B cell (primary cell): ENCODE data around the gene CCDC18. TPM values are rescaled to one million over a fixed set of nuclear protein-coding genes. Genes with fewer than 3 reads are reported as not detected.

Experiments used
- ATAC-seq: fragments of 200-7000 bp; cut with Tn5 transposase; one replicate; pipeline ENCODE4 v1.10.0; 2021; ENCODE audit warnings: low read depth, mild to moderate bottlenecking, moderate number of reproducible peaks, moderate library complexity
- CTCF ChIA-PET: fragments of 350-600 bp; sonication (Branson Sonifier 250); formaldehyde crosslinking; loops from one replicate; lab custom pipeline; 2021; ENCODE audit warnings: antibody characterized with exemption, inconsistent platforms; lab: Charles Lee
- POLR2A ChIA-PET: fragments of 350-600 bp; sonication (Branson Sonifier 250); formaldehyde crosslinking; loops from one replicate; lab custom pipeline; 2021; ENCODE audit warnings: antibody characterized with exemption; lab: Charles Lee
- DNase-seq: peaks from one replicate; pipeline ENCODE4 v3.0.0; 2013
- H2AFZ ChIP-seq: 2 replicates; pipeline ENCODE4 v1.6.1; 2012; ENCODE audit warnings: mild to moderate bottlenecking, low read depth, low read length; ENCODE audit not compliant: insufficient read depth, poor library complexity, severe bottlenecking
- H3K27ac ChIP-seq, 2 donors: 1 replicate in 1 of 2; 2 replicates in 1 of 2; pipeline ENCODE4 v1.5.1; 2012 to 2013; ENCODE audit warnings: low read length in 2 of 2, mild to moderate bottlenecking in 2 of 2, moderate library complexity in 1 of 2
- H3K27me3 ChIP-seq, 4 experiments: fragments of 200-600 bp in 1 of 4; sonication (generic) in 1 of 4; replicated peaks in 1 of 4; 1 replicate in 2 of 4; 2 replicates in 2 of 4; pipeline versions ENCODE4 v1.6.1 to v1.7.0; 2013 to 2016; ENCODE audit warnings: low read length in 3 of 4, mild to moderate bottlenecking in 2 of 4, mixed read lengths in 1 of 4, moderate library complexity in 1 of 4; ENCODE audit not compliant: insufficient read depth in 4 of 4, control insufficient read depth in 3 of 4; ENCODE audit errors: control extremely low read depth in 1 of 4
- H3K36me3 ChIP-seq, 2 experiments: replicated peaks in 1 of 2; 1 replicate in 1 of 2; 2 replicates in 1 of 2; pipeline versions ENCODE4 v1.6.1 to v1.7.1; 2013; ENCODE audit warnings: low read length in 1 of 2; ENCODE audit not compliant: insufficient read depth in 2 of 2, control insufficient read depth in 1 of 2; ENCODE audit errors: control extremely low read depth in 1 of 2, extremely low read depth in 1 of 2
- H3K4me1 ChIP-seq, 2 donors: fragments of 200-600 bp in 1 of 2; sonication (generic) in 1 of 2; 1 replicate in 1 of 2; 2 replicates in 1 of 2; pipeline versions ENCODE4 v1.5.1 to v1.6.1; 2013 to 2017; ENCODE audit warnings: low read length in 2 of 2; ENCODE audit not compliant: control insufficient read depth in 2 of 2, insufficient read depth in 2 of 2
- H3K4me2 ChIP-seq: replicated peaks from 2 replicates; pipeline ENCODE3; 2012; ENCODE audit warnings: mild to moderate bottlenecking, low read depth, low read length; ENCODE audit not compliant: poor library complexity, severe bottlenecking
- H3K4me3 ChIP-seq, 5 experiments: fragments of 200-600 bp in 1 of 5; sonication (generic) in 1 of 5; 1 replicate in 3 of 5; 2 replicates in 2 of 5; pipeline versions ENCODE4 v1.5.1 to v1.7.0; 2011 to 2016; ENCODE audit warnings: low read length in 4 of 5, mild to moderate bottlenecking in 4 of 5, low read depth in 2 of 5, control low read depth in 1 of 5, moderate library complexity in 1 of 5; ENCODE audit not compliant: insufficient read depth in 1 of 5; ENCODE audit errors: control extremely low read depth in 1 of 5, extremely low read depth in 1 of 5
- H3K79me2 ChIP-seq: fragments of 200-600 bp; sonication (generic); one replicate; pipeline ENCODE4 v1.6.0; 2016; ENCODE audit warnings: low read length; ENCODE audit not compliant: control insufficient read depth, insufficient read depth
- H3K9ac ChIP-seq: fragments of 200-600 bp; sonication (generic); 2 replicates; pipeline ENCODE4 v1.6.1; 2017; ENCODE audit warnings: mild to moderate bottlenecking, low read length, moderate library complexity
- H3K9me3 ChIP-seq, 3 donors: one replicate each; pipeline versions ENCODE4 v1.6.1 to v1.7.1; 2013; ENCODE audit warnings: low read length in 2 of 3; ENCODE audit not compliant: control insufficient read depth in 2 of 3, insufficient read depth in 1 of 3; ENCODE audit errors: control extremely low read depth in 1 of 3
- H4K20me1 ChIP-seq: 2 replicates; pipeline ENCODE4 v1.6.0; 2012; ENCODE audit warnings: mild to moderate bottlenecking, low read length; ENCODE audit not compliant: insufficient read depth, control insufficient read depth, poor library complexity, severe bottlenecking
- H3K27ac Mint-ChIP-seq: one replicate; pipeline ENCODE4 v1.8.0; 2021; ENCODE audit warnings: mixed read lengths
- H3K27me3 Mint-ChIP-seq: one replicate; pipeline ENCODE4 v1.8.0; 2021; ENCODE audit warnings: mixed read lengths
- H3K4me1 Mint-ChIP-seq: one replicate; pipeline ENCODE4 v1.8.0; 2021; ENCODE audit warnings: mixed read lengths
- H3K4me3 Mint-ChIP-seq: one replicate; pipeline ENCODE4 v1.8.0; 2021; ENCODE audit warnings: mixed read lengths
- H3K9me3 Mint-ChIP-seq: one replicate; pipeline ENCODE4 v1.8.0; 2022; ENCODE audit warnings: mixed read lengths; ENCODE audit not compliant: insufficient read depth
- EZH2 ChIP-seq: IDR thresholded peaks from 2 replicates; pipeline ENCODE4 v1.6.1; 2012; ENCODE audit warnings: borderline replicate concordance, low read depth, mild to moderate bottlenecking, moderate library complexity, low read length; ENCODE audit not compliant: insufficient read depth, poor library complexity, severe bottlenecking
- WGBS: methylation state at CpG from one replicate; pipeline ENCODE4 v1.1.5; 2013; ENCODE audit warnings: missing lambda C conversion rate; ENCODE audit not compliant: insufficient coverage; 5-methylcytosine and 5-hydroxymethylcytosine counted together
- intact Hi-C: fragments of 100-400 bp; cut with micrococcal nuclease; formaldehyde crosslinking; loops from one replicate; pipeline ENCODE4 v1.10.0; 2022
- polyA plus RNA-seq: library from polyadenylated mRNA; depleted of rRNA; stranded (reverse); fragments of >200 nt; gene quantifications from 2 replicates; pipeline ENCODE4 v1.2.3, GENCODE V29; 2012
- total RNA-seq, 2 donors: library from RNA; stranded (reverse); fragments of 120-200 nt in 1 of 2; gene quantifications; 1 replicate in 1 of 2; 2 replicates in 1 of 2; pipeline versions ENCODE4 v1.2.3 to v1.2.4, GENCODE V29; 2013 to 2022
- TF ChIP-seq, protein P1 (sequence below): fragments of 200-600 bp; IDR thresholded peaks from one replicate; pipeline ENCODE4 v1.8.0; 2022; ENCODE audit warnings: antibody characterized with exemption, mild to moderate bottlenecking

The CCDC18 gene
- total and polyA plus RNA-seq, 2 donors (not counting 1 experiment from before 2014, with no cell fraction given) = 7.7 to 16.0 TPM

DNA sequence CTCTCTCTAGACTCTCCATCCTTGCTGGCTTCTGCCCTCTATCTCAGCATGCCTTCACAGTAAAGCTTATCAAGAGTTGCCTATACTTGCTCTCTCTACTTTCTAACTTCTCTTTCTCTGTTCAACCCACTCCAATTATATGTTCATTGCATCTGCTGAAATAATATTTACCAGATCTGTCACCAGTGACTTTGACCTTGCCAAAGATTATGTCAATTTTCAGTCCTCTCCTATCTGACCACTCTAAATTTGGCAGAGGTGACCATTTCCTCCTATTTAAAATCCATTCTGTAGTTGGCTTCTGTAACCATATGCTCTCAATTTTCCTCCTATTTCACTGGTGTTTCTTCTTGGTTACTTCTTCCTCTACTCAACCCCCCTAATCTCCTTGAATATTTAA, 126.4 kb downstream of the CCDC18 start:
- no peak overlapping the region for H3K27ac ChIP-seq
- H4K20me1 ChIP-seq = no peaks in the 10 kb centered on the region
- no peaks in the 10 kb centered on the region for H3K27me3 ChIP-seq
- ChIA-PET POLR2A (no interaction called here), CTCF (no interaction called here)
- H3K27ac Mint-ChIP-seq = no peak overlapping the region
- no peak for ATAC-seq
- no peaks in the 10 kb centered on the region for H3K27me3 Mint-ChIP-seq
- H3K4me3 Mint-ChIP-seq = no peak overlapping the region
- no peak for TF ChIP-seq EZH2
- TF ChIP-seq, protein P1, sequence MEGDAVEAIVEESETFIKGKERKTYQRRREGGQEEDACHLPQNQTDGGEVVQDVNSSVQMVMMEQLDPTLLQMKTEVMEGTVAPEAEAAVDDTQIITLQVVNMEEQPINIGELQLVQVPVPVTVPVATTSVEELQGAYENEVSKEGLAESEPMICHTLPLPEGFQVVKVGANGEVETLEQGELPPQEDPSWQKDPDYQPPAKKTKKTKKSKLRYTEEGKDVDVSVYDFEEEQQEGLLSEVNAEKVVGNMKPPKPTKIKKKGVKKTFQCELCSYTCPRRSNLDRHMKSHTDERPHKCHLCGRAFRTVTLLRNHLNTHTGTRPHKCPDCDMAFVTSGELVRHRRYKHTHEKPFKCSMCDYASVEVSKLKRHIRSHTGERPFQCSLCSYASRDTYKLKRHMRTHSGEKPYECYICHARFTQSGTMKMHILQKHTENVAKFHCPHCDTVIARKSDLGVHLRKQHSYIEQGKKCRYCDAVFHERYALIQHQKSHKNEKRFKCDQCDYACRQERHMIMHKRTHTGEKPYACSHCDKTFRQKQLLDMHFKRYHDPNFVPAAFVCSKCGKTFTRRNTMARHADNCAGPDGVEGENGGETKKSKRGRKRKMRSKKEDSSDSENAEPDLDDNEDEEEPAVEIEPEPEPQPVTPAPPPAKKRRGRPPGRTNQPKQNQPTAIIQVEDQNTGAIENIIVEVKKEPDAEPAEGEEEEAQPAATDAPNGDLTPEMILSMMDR = no peak
- H3K9me3 ChIP-seq = no peaks in the 10 kb centered on the region
- H3K4me1 ChIP-seq = no peaks in the 10 kb centered on the region
- peaks cover 0 to 2% of the 10 kb centered on the region in 2 experiments for H3K36me3 ChIP-seq
- H3K4me2 ChIP-seq = no peak overlapping the region
- DNase-seq = no peak
- H3K4me1 Mint-ChIP-seq = no peaks in the 10 kb centered on the region
- intact Hi-C loops = loop anchor here (10.0 kb wide), 1 partner anchor 508 kb away; no protein-coding TSS in a partner anchor
- no peak overlapping the region for H2AFZ ChIP-seq
- H3K9me3 Mint-ChIP-seq = no peaks in the 10 kb centered on the region
- H3K9ac ChIP-seq = no peak overlapping the region
- no peak overlapping the region for H3K4me3 ChIP-seq
- no peaks in the 10 kb centered on the region for H3K79me2 ChIP-seq

DNA sequence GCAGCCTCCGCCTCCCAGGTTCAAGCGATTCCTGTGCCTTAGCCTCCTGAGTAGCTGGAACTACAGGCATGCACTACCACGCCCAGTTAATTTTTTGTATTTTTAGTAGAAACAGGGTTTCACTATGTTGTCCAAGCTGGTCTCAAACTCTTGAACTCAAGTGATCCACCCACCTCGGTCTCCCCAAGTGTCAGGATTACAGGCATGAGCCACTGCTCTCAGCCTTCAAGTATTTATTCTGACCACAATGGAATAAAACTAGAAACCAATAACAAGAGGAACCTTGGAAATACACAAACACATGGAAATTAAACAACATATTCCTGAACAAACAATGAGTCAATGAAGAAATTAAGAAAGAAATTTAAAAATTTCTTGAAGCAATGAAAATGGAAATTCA, 132.5 kb downstream of the CCDC18 start:
- H3K27me3 ChIP-seq = no peaks in the 10 kb centered on the region
- H3K9me3 ChIP-seq = no peaks in the 10 kb centered on the region
- ChIA-PET POLR2A (no interaction called here), CTCF (no interaction called here)
- intact Hi-C loops = no loop called here
- no peak overlapping the region for H3K27ac ChIP-seq
- DNase-seq (no peak), ATAC-seq (no peak)
- 100% methylated on average over 3 of the region's 4 CpGs for WGBS
- no peak overlapping the region for H3K4me2 ChIP-seq
- no peak overlapping the region for H3K9ac ChIP-seq
- no peaks in the 10 kb centered on the region for H3K4me1 ChIP-seq
- H3K4me1 Mint-ChIP-seq = no peaks in the 10 kb centered on the region
- H3K4me3 Mint-ChIP-seq = no peak overlapping the region
- no peak overlapping the region for H3K27ac Mint-ChIP-seq
- peaks cover 0 to under 1% of the 10 kb centered on the region in 2 experiments for H3K36me3 ChIP-seq
- H2AFZ ChIP-seq = no peak overlapping the region
- TF ChIP-seq EZH2 = no peak
- TF ChIP-seq, protein P1 = no peak
- H3K27me3 Mint-ChIP-seq = no peaks in the 10 kb centered on the region
- no peaks in the 10 kb centered on the region for H4K20me1 ChIP-seq
- H3K79me2 ChIP-seq = no peaks in the 10 kb centered on the region
- H3K4me3 ChIP-seq = no peak overlapping the region
- H3K9me3 Mint-ChIP-seq = no peaks in the 10 kb centered on the region
